Breast epithelium (tissue), 3 donors: ENCODE data around the gene SRSF8.

Experiments used
- POLR2AphosphoS5 ChIP-seq, 3 donors: sonication (generic); formaldehyde crosslinking; IDR thresholded peaks; one replicate each; pipeline ENCODE4 v1.6.1; 2017; ENCODE audit warnings: antibody characterized with exemption in 3 of 3
- TF ChIP-seq, protein P1 (sequence below), 3 donors: fragments of 450-650 bp; IDR thresholded peaks; one replicate each; pipeline ENCODE4 v1.5.1; 2016 to 2017; ENCODE audit warnings: antibody characterized with exemption in 3 of 3, mild to moderate bottlenecking in 3 of 3, moderate library complexity in 3 of 3

DNA sequence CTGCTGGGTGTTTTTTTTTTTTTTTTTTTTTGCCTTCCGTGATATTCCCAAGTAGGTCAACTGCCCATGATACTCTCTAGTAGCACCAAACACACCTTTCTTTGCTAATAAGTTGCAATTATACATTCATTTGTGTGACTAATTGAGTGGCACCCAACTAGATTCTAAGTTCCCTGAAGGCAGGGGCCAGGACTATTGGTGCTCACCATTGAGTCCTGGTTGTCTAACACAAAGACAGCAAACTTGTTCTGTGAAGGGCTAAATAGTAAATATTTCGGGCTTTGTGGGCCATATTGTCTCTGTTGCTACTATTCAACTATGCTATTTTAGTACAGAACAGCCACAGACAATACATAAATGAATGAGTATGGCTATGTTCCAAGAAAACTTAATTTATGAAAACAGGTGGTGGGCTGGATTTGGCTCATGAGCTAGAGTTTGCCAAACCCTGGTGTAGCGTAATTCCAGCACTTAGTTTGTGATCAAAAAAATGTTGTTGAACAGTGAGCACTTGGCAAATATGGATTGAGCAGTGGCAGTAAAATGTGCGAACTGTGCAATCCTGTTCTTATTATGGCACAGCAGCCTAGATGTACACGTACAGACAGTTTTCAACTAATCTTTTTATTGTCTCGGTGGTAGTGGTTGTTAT lies 34.3 kb downstream of the SRSF8 start:
- TF ChIP-seq, protein P1, sequence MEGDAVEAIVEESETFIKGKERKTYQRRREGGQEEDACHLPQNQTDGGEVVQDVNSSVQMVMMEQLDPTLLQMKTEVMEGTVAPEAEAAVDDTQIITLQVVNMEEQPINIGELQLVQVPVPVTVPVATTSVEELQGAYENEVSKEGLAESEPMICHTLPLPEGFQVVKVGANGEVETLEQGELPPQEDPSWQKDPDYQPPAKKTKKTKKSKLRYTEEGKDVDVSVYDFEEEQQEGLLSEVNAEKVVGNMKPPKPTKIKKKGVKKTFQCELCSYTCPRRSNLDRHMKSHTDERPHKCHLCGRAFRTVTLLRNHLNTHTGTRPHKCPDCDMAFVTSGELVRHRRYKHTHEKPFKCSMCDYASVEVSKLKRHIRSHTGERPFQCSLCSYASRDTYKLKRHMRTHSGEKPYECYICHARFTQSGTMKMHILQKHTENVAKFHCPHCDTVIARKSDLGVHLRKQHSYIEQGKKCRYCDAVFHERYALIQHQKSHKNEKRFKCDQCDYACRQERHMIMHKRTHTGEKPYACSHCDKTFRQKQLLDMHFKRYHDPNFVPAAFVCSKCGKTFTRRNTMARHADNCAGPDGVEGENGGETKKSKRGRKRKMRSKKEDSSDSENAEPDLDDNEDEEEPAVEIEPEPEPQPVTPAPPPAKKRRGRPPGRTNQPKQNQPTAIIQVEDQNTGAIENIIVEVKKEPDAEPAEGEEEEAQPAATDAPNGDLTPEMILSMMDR (IDR thresholded peaks at IDR 0.05): no peak
- no peak for TF ChIP-seq POLR2AphosphoS5 (IDR thresholded peaks at IDR 0.05)
